Stimulated activated naive B cell treated with anti-CD40 and anti-IgM and Interleukin-4, amounts not matched to agents 10 μg/mL and 1 μg/mL and 100 μg/mL, for 72 hours (primary cell): ENCODE results near the gene TTLL10.

Source experiments
- ATAC-seq, 2 donors: fragments of 150-1000 bp; cut with Tn5 transposase; replicated peaks; 2 replicates each; pipeline ENCODE4 v1.10.0; 2021; ENCODE audit warnings: moderate library complexity in 1 of 2
- DNase-seq: peaks from one replicate; pipeline ENCODE4 v3.0.0; 2021
- H3K27ac Mint-ChIP-seq: one replicate; pipeline ENCODE4 v1.8.0; 2022; ENCODE audit warnings: mild to moderate bottlenecking, mixed read lengths
- H3K27me3 Mint-ChIP-seq, 2 donors: one replicate each; pipeline ENCODE4 v1.8.0; 2022; ENCODE audit warnings: mixed read lengths in 2 of 2
- H3K36me3 Mint-ChIP-seq, 2 donors: one replicate each; pipeline ENCODE4 v1.8.0; 2022; ENCODE audit warnings: mixed read lengths in 2 of 2, mild to moderate bottlenecking in 1 of 2
- H3K4me1 Mint-ChIP-seq, 2 donors: one replicate each; pipeline ENCODE4 v1.8.0; 2022; ENCODE audit warnings: mixed read lengths in 2 of 2, mild to moderate bottlenecking in 1 of 2
- H3K4me3 Mint-ChIP-seq, 2 donors: one replicate each; pipeline ENCODE4 v1.8.0; 2022; ENCODE audit warnings: mild to moderate bottlenecking in 2 of 2, mixed read lengths in 2 of 2, moderate library complexity in 1 of 2
- H3K9me3 Mint-ChIP-seq, 2 donors: one replicate each; pipeline ENCODE4 v1.8.0; 2022; ENCODE audit warnings: mixed read lengths in 2 of 2, mild to moderate bottlenecking in 1 of 2

Gene TTLL10

DNA sequence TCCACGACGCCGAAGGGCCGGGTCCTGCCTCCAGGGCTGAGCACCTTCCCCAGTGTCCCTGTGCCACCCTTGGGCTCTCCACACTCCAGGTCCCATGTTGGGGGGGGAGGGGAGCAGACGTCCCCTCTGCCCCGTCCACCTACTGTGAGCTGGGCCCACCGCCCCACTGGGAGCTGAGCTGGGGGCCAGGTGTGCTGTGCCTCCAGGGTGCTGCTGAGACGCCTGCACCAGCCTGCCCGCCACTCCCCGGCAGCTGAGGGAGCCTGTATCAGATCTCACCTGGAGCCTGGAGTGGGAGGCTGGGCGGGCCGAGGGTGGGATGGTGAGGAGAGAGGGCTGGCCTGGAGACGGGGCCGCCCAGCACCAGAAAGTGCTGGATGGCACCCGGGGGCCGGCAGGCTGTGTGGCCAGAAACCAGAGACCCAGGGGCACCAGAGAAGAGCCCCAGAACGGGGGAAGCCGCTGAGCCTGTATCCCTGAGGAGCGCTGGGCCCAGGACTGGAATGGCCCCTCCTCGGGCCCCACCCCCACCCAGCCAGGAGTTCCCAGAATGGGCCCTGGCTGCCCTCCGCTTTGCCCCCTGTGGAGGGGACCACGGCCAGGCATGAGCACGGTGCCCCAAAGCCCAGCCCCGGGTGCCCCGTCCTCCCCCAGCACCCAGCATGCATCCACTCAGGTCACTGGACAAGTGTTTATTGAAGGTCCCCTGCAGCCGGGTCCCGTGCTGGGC lies 29.3 kb downstream of the TTLL10 start:
- no peak overlapping the region for H3K4me3 Mint-ChIP-seq
- H3K4me1 Mint-ChIP-seq, result peaks cover 34 to 70% of the 10 kb centered on the region in 2 donors

DNA sequence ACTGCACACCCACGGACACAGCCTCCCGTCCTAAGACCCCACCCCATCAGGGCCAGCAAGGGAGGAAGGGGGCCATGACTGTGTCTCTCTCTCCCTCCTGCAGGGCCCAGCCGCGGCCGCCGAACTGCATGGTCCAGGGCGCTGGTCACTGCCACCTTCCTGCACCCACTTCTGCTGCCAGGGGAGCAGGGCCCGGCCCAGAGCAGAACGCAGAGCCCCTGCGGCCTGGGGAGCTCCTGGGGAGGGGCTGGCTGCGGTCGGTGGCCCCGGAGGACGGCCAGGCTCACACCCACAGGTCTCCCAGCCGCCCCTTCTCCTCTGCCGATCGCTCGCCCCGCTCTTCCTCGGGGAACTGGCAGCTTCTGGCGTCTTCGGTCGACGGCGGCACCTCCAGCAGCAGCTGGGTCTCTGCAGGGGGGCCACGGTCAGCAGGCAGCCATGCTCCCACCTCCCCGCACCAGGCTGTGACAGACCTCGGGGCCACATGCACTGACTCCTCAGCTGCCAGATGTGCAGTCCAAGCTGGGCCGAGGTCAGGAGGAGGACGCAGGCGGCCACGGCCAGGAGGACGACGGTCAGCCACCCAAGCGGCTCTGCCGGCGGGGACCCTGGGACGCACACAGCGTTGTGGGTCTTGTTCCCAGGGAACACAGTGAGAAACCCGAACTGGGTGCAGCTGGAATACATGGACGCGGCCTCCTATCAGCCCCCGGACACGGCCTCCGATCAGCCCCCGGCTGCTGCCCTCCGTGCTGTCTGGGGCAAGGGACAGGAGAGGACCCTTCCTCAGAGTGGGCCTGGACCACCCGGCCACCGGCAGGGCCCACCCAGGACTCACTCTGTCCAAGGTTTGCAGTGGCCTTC lies 30.1 kb downstream of the TTLL10 start:
- ATAC-seq (no peak), DNase-seq (no peak)
- Mint-ChIP-seq H3K36me3 (peaks cover 5 to 10% of the 10 kb centered on the region in 2 donors), H3K4me1 (peaks cover 40 to 74% of the 10 kb centered on the region in 2 donors), H3K4me3 (peak overlapping the region in 1 of 2 donors; percentile 53), H3K27ac (peak overlapping the region; percentile 31), H3K27me3 (no peaks in the 10 kb centered on the region), H3K9me3 (no peaks in the 10 kb centered on the region)

More for the DNA sequence above, 29.3 kb downstream of the TTLL10 start:
- Mint-ChIP-seq H3K36me3 (peaks cover 5 to 6% of the 10 kb centered on the region in 2 donors), H3K27ac (peak overlapping the region; percentile 67), H3K9me3 (no peaks in the 10 kb centered on the region), H3K27me3 (no peaks in the 10 kb centered on the region)
- ATAC-seq, result no peak
- no peak for DNase-seq

DNA sequence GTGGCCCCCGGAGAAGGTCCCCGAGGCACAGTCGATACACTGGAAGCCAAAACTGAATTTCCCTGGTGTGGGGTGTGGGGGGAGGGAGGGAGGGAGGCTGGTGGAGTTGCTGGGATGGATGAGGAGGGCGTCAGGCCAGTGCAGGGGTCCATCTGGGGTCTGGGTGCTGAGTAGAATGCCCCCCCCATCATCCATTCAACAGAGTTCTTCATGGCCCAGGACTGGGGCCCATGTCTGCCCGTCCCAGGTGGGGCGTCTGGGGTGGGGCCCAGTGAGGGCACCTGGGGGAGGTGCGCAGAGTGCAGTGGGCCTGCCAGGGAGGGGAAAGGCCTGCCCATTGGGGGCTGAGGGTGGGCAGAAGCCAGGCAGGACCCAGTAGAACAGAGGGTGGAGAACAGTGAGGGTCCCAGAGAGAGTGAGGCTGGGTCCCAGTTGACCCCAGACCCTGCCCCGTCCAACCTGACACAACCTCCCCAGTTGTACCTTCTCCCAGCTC lies 30.8 kb downstream of the TTLL10 start:
- Mint-ChIP-seq H3K36me3 (peaks cover 5 to 14% of the 10 kb centered on the region in 2 donors), H3K4me3 (peak overlapping the region; percentile 87 to 89), H3K9me3 (no peaks in the 10 kb centered on the region), H3K27ac (no peak overlapping the region), H3K27me3 (no peaks in the 10 kb centered on the region), H3K4me1 (peaks cover 42 to 74% of the 10 kb centered on the region in 2 donors)
- DNase-seq, result no peak
- ATAC-seq, result no peak

DNA sequence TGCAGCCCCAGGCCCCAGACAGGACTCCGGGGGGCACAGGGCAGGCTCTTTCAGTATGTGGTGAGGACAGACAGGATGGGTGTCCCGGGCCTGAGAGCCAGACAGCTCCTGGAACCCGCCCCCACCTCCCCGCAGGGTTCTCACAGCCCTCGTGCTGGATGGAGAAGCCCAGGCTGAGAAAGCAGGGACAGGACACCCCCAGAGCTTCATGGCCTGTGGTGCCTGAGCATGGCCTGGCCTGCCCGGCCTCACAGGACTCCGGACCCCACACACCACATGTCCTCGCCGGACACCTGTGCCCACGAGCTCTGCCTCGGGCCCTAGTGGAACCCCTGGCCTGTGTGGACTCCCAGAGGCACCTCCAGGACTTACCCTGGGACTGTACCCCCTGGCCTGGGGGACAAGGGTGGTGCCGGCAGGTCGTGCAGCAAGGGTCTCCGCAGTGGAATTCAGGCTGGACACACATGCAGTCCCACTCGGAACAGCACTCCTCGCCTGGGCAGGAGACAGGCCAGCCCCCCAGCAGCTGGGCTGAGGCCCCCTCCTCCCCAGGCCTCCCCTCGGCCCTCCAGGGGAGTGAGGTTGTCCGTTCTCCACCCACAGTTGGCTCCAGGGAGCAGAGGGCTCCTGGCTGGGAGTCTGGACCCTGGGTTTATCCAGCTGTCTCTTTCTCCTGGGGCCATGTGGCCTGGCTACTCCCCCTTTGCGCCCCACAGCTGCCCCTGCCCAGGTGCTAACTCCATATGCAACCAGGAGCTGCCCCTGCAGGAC lies 31.5 kb downstream of the TTLL10 start:
- no peaks in the 10 kb centered on the region for H3K9me3 Mint-ChIP-seq
- peak overlapping the region; percentile 87 to 89 for H3K4me3 Mint-ChIP-seq
- H3K4me1 Mint-ChIP-seq, result peaks cover 38 to 74% of the 10 kb centered on the region in 2 donors
- DNase-seq (no peak), ATAC-seq (no peak)
- peak overlapping the region; percentile 87 for H3K27ac Mint-ChIP-seq
- no peaks in the 10 kb centered on the region for H3K27me3 Mint-ChIP-seq
- peaks cover 5 to 21% of the 10 kb centered on the region in 2 donors for H3K36me3 Mint-ChIP-seq

DNA sequence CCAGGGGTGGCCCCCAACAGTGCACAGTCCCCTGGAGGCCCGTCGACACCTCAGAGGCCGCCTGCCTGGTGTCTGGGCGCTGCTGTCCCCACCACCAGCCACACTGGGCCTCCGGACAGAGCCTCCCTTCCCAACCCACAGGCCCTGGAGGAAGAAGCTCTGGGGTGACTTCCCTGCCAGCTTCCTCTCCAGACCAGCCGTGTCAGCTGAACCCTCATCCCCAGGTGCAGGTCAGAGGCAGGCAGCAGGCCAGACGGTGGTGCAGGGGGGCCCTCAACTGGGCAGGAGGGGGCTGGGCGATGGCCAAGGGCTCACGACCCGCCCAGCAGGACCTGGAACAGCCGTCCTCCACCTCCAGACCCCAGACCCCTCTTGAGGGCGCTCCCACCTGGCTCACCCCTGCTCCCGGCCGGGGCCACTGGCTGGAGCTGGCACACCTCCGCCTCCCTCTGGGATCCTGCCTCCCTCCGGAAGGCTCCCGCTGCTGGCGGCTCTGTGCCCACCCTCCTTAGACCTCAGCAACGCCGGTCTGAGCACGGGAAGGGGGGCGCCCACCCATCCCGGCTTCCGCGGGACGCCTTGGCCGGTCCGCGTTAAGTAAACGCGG lies 32.2 kb downstream of the TTLL10 start:
- no peak for DNase-seq

DNA sequence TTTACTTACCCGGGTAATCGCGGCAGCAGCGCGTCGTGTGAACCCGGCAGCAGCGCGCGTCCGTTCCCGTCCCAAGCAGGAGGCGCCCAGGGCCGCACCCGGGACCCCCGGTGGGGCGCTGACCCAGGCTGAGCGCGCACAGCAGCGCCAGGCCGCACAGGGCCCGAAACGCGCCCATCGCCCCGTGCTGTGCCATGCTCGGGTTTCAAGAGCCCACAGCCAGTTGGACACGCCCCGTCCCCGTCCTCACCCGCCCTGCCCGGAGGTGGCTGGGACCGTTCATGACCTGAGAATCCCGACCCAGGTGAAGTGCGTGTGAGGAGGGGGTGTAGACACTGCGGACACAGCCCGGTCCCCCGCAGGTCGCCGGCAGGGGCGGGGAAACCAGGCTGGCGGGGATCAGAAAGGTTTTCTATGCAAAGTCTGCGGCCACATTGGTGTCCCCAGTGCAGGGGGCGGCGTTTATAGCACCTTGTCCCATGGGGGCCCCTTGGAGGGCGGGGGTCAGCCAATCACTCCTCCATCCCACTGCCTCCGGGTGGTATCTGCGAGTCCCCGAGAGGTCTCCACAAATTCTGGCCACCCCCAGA lies 32.8 kb downstream of the TTLL10 start, which contains the start of gene TNFRSF18:
Gene TNFRSF18, minus strand, starts transcription at position 217 of the 590 bp plus-strand sequence. Its CDS starts 21 bp downstream, at position 196.
- peaks cover 38 to 81% of the 10 kb centered on the region in 2 donors for H3K4me1 Mint-ChIP-seq
- H3K27ac Mint-ChIP-seq, result peak within 1 kb of the TSS; percentile 90
- DNase-seq (peak; percentile 67), ATAC-seq (peak; percentile 42 to 44)
- H3K9me3 Mint-ChIP-seq, result no peaks in the 10 kb centered on the region
- no peaks in the 10 kb centered on the region for H3K27me3 Mint-ChIP-seq
- peaks cover 9 to 28% of the 10 kb centered on the region in 2 donors for H3K36me3 Mint-ChIP-seq
- peak within 1 kb of the TSS; percentile 87 to 89 for H3K4me3 Mint-ChIP-seq

More for the DNA sequence above, 32.2 kb downstream of the TTLL10 start:
- no peaks in the 10 kb centered on the region for H3K9me3 Mint-ChIP-seq
- H3K27ac Mint-ChIP-seq, result peak overlapping the region; percentile 87
- no peak for ATAC-seq
- peaks cover 35 to 75% of the 10 kb centered on the region in 2 donors for H3K4me1 Mint-ChIP-seq
- H3K36me3 Mint-ChIP-seq, result peaks cover 6 to 24% of the 10 kb centered on the region in 2 donors
- no peaks in the 10 kb centered on the region for H3K27me3 Mint-ChIP-seq
- H3K4me3 Mint-ChIP-seq, result peak overlapping the region; percentile 87 to 89

DNA sequence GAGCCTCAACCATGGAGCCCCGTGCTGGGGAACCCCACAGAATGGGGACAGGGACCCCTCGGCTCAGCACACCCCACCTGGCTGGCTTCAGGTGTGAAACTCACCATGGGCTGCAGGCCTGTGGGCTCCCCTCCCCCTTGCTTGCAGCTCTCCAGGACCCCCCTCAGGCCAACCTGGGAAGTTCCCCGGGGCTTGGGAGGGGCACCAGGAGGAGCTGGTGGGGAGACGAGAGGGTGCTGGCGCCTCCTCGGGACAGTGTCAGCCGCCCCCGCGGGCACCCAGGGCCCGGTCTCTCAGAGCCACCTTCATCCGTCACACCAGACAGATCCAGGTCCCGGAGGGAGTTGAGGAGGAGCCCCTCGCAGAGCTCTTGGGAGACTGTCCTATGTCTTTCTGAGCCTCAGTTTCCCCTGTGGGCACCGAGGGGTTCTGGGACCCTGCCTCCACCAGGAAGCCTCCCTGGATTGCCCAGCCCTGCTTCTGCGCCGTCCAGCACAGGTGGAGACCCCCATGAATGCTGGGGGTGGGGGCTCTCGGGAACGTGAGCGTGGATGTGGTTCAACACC lies 33.4 kb downstream of the TTLL10 start:
- Mint-ChIP-seq H3K36me3 (peaks cover 9 to 28% of the 10 kb centered on the region in 2 donors), H3K9me3 (no peaks in the 10 kb centered on the region), H3K4me3 (peak overlapping the region; percentile 87 to 89), H3K4me1 (peaks cover 38 to 83% of the 10 kb centered on the region in 2 donors), H3K27me3 (no peaks in the 10 kb centered on the region), H3K27ac (peak overlapping the region; percentile 90)
- DNase-seq (no peak), ATAC-seq (peak; percentile 2)

DNA sequence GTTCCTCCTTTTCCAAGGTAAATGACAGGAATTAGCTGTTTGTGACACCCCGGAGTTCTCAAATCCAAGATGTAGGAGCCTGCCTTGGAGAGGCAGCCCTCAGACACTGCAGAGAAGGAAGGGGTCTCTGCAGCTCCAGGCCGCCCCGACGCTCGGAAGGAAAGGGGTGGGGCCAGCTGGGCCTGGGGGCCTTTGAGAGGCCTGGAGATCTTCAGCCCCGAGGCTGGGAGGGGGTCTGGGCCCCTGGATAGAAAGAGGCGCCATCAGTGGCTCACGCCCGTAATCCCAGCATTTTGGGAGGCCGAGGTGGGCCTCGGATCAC lies 33.9 kb downstream of the TTLL10 start:
- peaks cover 40 to 87% of the 10 kb centered on the region in 2 donors for H3K4me1 Mint-ChIP-seq
- peaks cover 9 to 28% of the 10 kb centered on the region in 2 donors for H3K36me3 Mint-ChIP-seq
- no peak for DNase-seq
- H3K27ac Mint-ChIP-seq, result peak overlapping the region; percentile 74
- no peaks in the 10 kb centered on the region for H3K9me3 Mint-ChIP-seq
- H3K4me3 Mint-ChIP-seq, result peak overlapping the region; percentile 44 to 50
- no peaks in the 10 kb centered on the region for H3K27me3 Mint-ChIP-seq
- no peak for ATAC-seq

DNA sequence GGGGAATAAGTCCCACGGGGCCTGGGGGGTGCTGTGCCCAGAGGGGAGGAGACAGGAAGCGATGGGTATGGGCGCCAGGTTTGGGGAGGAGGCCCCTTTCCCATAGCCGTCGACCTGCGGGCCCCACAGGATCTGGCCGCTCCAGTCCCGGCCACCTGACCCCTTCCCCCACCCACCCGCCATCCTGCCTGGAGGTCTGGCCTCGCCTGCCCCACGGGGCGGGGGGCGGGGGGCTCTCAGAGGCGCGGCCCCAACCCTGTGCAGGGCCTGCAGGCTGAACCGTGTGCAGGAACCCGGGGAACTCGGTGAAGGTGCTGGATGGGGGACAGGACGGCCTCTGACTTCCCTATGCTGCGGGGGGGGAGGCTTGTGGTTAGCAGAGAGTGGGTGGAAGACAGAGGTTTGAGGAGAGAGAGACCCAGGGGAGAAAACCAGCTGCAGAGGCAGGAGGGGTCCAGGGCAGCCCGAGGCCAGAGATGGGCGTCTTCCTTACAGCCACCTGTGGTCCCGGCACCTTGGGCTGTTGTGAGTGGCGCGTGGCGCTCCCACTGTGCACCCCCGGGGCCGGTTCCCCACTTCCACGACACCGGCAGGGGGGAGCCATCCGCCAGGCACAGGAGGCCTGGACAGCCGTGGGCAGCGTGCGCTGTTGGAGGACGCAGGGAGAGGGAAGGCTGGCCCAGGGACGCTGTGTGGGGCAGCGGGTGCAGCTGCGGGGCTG lies 35.2 kb downstream of the TTLL10 start:
- Mint-ChIP-seq H3K36me3 (peaks cover 5 to 22% of the 10 kb centered on the region in 2 donors), H3K4me3 (peak overlapping the region; percentile 75 to 83), H3K27ac (peak overlapping the region; percentile 75), H3K27me3 (no peaks in the 10 kb centered on the region), H3K4me1 (peaks cover 36 to 89% of the 10 kb centered on the region in 2 donors), H3K9me3 (no peaks in the 10 kb centered on the region)
- DNase-seq, result peak; percentile 59
- ATAC-seq, result peak; percentile 32 to 41

DNA sequence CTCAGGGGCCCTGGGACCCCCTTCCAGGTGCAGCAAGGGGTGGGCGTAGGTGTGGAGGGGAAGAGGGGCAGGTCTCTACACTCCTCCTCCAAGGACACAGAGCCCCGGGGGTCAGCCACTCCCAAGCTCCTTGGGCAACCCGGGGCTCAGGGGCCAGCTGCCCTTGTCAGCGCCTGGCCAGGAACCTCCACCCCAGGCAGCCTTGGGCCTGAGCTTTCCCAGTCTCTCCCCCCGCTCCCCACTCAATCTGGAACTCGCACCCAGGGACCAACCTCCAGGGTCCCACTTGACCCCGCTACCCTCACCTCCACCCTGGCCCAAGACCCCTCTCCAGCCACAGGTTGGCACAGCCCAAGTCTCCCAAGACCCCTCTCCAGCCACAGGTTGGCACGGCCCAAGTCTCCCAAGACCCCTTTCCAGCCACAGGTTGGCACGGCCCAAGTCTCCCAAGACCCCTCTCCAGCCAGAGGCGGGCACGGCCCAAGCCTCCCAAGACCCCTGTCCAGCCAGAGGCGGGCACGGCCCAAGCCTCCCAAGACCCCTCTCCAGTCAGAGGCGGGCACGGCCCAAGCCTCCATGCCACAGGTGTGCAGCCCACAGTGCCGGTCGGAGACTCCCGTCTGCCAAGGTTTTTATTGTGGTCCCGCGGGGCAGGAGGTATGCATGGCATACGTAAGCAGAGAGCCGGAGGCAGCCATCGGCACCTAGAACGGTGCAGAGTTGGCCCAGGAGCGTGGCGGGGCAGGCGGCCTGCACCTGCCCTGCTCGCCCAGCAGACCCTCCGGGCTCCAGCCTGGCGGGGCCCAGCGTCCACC lies 37.3 kb downstream of the TTLL10 start:
- H3K4me1 Mint-ChIP-seq, result peaks cover 37 to 90% of the 10 kb centered on the region in 2 donors
- no peak overlapping the region for H3K27ac Mint-ChIP-seq
- ATAC-seq (no peak), DNase-seq (no peak)
- H3K27me3 Mint-ChIP-seq, result no peaks in the 10 kb centered on the region
- H3K9me3 Mint-ChIP-seq, result no peaks in the 10 kb centered on the region
- peak overlapping the region; percentile 3 to 41 for H3K4me3 Mint-ChIP-seq
- H3K36me3 Mint-ChIP-seq, result peaks cover 4 to 26% of the 10 kb centered on the region in 2 donors

DNA sequence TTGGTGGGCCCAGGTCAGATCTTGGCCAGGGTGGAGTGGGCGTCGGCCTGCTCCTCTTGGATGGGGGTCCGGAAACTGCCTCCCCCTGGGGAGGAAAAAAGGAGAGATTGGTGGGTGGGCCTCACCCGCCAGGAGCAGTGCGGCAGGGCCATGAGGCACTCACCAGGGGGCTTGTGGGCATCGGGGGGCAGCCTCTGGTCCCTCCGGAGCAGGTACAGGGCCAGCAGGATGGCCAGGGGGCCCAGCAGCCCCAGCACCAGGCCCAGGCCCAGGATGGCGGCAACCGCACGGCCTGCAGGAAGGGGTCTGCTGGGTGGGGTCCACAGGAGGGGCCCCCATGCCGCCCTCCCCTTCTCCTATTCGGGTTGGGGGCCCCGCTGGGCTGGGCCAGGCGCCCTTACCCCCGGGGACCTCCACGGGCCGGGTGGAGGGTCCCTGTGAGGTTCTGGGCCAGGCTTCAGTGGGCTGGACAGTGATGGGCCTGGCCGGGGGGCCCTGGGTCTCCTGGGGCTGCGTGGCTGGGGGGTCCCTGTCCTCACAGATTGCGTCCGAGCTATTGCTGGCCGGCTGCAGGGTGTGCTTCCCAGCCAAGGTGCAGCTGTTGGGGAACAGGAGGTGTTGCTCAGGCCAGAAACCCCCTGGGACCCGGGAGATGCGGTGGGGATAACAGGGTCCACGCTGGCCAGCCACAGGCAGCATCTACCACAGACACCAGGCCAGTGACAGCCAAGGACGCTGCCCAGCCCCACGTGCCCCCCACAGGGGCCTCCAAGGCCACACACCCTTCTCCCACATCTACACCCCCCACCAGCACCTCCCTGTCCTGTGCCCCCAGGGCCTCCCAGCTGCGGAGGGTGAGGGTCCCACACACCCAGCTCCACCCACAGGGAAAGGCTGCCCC lies 38.1 kb downstream of the TTLL10 start:
- ATAC-seq, result no peak
- peaks cover 40 to 93% of the 10 kb centered on the region in 2 donors for H3K4me1 Mint-ChIP-seq
- peak overlapping the region; percentile 20 for H3K27ac Mint-ChIP-seq
- DNase-seq, result no peak
- H3K9me3 Mint-ChIP-seq, result no peaks in the 10 kb centered on the region
- peak overlapping the region; percentile 65 to 69 for H3K4me3 Mint-ChIP-seq
- H3K36me3 Mint-ChIP-seq, result peaks cover 9 to 30% of the 10 kb centered on the region in 2 donors
- H3K27me3 Mint-ChIP-seq, result no peaks in the 10 kb centered on the region
